NCI-H345 treated with DMSO at 0.1 percent for 48 hours (cell line): ENCODE data around the gene FBLN1.
A peak's percentile ranks its signal among the peaks of the same experiment; 100 is the strongest.

Experiments used
- DNase-seq: peaks from one replicate; lab custom pipeline; 2025; ENCODE audit not compliant: unreplicated experiment; lab: John Stamatoyannopoulos, UW

Gene FBLN1

DNA sequence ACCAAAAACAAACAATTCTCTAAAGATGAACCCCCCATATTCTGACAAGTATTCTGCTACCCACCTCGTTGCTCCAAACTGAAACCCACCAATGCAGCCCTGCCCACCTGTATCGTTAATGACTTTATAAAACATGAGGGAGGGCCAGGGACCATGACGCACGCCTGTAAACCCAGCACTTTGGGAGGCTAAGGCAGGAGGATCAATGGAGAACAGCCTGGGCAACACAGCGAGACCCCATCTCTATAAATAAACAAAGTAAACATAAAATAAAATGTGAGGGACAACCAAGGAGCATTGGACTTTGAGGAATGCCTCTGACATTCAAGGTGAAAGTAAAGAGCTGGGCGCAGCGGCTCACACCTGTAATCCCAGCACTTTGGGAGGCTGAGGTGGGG lies 129.2 kb downstream of the FBLN1 start:
- no peak for DNase-seq

DNA sequence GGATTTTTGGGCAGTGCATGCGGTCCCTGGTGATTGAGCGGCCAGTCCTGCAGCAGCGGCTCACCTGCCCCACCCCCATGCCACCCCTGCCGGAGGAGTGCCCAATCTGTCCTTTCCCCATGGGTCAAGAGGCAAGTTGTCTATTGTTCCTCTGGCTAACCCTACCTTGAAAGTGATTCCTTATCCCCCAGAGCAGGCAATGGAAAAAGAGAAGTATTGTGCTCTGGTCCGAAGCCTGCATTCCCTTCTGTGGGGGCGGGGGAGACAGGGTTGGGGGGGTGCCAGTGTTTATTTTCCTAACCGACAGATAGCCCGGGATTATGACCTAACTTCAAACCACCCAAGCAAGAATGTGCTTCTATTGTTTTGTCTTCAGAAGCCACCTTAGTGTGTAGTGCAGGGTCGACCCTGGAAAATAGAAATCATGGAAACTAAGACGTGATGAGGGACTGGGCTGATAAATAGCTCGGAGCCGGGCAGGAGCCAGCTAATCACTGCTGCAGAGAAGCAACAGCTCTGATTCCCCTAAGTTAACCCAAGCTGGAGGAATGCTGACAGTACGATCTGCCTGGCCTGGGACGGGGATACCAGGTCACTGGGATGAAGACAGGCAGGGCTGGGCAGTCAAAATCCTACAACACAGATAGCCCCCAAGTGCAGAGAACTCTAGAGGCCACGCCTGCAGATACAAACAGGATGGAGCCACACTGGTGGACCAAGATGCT lies 130.3 kb downstream of the FBLN1 start:
- no peak for DNase-seq

DNA sequence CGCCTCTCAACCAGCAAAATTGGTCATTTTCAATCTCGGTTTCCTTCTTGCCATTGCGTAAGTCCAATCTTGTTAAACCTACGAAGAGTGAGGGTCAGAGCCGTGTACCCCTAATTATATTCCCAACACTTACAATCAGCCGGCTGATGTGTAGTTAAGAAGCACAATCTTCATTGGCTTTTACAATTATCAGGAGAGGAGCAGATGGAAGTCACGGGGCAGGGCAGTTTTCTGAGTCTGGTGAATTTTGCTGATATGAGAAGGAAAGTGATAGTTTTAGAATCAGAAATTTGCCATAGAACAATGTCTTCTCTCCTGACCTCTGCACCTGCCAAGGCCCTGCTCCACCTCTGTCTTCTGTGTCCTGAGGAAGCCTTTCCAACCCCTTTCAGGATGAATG lies 134.0 kb downstream of the FBLN1 start:
- DNase-seq: no peak

DNA sequence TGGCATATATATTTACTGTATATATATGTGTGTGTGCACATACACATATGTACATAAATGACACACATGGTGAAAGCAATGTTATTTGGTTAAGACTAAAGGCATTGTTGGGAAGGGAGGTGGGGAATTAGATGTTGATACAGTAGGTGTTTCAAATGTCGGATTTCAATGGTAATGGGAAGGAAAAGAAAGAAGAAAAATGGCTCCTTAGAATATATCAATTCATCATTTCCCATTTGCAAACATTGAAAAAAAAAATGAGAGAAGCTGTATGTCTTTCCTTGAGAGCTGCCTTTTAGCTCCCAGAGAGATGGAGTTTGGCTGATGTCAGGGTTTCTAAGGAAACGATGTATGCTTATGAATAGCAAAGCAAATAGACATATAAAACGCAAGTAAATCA lies 135.5 kb downstream of the FBLN1 start:
- DNase-seq: no peak

DNA sequence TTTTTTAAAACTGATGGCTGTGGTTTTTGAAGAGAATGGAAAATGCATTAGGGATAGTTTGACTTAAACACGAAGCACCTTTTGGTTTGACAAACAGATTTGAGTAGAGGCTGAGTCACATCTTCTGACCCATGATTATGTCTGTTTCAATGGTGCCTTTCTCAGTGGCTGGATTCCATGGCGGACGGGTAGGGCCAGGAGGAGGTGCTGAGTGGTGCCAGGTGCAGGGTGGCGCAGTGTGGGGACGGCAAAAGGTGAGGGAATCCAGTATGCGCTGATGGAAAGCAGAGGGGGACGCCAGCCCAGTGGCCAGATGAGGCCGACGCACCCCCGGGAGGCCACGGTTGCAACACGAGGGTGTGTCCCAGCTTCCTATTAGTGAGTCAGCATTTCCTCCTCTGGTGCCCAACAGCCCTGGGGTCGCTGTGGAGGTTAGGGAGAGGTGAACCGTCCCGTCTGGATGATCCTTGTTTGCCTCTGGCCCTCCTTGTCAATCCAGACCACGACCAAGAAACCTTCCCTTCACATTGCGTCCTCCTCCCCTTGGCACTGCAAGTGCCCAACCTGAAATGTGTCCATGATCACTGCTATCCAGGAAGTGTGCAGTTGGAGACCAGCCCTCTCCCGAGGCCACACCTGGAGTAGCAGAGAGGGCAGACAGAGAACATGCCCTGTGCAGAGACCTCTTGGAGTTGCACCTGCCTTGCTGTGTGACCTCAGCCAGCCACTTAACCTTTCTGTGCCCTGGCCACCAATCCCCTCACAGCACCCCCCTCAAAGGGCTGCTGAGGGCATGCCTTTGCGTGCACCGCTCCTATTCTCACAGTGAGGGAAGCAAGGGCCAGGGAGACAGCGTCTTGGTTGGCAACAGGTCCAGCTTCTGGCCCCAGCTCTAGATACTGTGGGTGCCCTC lies 136.4 kb downstream of the FBLN1 start:
- DNase-seq: no peak

DNA sequence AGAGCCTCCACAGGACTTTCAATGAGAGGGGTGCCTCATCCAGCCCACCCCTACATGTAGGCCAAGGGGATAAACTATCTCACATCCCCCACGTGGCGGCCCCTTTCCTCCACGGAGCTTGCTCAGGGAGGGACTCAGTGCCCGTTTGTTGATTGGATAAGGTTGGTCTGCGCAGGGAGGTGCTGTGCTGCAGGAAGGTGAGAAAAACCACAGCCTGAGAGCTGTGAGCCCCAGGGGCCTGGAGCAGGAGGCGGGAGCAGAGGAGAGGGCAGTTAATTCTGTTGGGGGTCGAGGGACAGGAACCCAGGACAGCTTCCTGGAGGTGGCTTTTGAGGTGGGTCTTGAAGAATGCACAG lies 137.0 kb downstream of the FBLN1 start:
- no peak for DNase-seq

DNA sequence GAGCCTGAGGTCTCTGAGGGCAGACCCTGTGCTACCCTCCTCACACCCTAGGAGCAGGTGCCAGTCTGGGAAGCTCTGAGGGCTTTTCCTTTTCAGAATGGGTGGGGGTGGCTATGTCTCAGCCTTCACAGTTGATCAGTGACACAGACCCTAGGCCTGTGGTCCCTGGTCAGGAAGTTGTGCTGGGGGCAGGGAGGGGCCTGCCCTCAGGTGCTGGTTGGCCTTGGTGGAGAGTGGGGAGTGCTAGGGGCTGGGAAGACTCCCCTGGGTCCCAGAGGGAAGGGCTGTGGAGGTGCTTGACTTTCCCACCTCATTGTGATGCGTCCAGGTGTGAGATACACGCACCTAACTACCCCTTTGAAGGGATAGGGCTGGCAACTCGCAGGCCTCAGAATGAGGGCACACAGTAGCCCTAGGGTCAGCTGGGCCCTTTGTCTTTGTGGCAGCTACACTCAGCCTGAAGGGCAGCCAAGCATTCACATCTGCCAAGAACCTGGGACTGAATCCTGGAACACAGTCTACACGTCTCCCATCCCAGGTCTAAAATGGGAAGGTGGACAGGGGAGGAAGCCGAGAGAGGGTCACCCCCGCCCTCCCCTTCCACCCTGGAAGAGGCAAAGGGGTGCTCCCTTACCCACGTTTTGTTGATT lies 137.7 kb downstream of the FBLN1 start:
- no peak for DNase-seq

DNA sequence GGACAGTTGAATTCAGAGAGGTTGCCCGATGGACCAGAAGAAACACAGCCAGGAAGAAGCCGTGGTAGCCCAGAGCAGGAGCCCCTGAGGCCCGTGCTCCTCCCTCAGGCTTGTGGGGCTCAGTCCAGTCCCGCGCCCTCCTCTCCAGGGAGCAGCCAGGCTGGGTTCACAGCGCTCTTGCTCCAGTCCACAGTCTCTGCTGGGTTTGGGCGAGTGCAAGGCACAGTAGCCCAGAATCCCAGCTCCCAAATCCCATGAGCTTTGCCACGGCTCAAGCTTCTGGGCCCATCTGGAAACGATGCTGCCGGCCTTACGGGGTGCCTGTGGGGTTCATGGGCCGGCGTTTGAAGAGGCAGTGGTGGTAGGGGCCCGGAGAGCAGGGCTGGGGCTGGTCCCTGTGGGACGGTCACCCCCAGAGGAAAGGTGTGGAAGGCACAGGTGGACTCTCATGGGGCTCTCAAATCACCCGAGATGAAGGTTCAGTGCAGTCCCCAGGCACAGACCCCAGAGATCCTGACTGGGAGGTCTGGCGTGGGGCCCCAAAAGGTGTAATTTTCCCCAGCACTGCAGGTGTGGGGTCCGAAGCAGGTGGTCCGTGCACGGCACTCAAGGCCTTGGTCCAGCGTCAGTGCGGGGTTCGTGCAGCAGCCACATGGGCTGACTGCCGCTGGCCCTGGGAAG lies 138.4 kb downstream of the FBLN1 start:
- no peak for DNase-seq

DNA sequence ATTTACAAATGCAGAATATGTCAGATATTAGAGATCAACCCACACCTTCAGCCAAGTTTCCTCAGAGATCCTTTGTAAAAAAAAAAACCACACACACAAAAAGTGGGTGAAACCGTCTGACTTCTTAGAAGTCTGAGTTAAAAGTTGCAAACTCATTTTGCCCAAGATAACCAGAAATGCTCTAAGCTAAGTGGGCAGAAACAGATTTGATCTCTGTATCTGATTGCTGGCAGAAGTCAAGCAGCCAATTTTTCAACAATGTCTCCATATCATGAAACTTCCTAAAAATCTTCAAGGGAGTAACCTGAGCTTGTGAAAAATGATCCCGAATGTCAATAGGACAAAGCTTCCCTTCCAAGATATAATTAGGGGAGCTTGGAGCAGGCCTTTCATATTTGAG lies 140.3 kb downstream of the FBLN1 start:
- no peak for DNase-seq

DNA sequence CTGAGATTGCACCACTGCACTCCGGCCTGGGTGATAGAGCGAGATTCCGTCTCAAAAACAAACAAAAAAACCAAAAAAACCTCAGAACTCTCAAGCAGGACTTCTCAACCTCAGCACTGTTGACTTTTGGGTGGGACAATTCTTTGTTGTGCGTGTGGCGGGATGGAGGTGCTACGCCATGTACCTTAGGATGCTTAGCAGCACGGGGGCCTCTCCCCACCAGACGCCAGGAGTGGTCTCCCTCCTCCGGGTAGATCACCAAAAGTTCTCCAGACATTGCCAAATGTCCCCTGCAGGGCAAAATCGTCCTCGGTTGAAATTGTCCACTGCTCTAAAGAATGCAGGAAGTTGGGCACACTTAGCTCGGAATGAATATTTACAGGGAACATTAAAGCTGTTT lies 142.0 kb downstream of the FBLN1 start:
- DNase-seq: no peak

DNA sequence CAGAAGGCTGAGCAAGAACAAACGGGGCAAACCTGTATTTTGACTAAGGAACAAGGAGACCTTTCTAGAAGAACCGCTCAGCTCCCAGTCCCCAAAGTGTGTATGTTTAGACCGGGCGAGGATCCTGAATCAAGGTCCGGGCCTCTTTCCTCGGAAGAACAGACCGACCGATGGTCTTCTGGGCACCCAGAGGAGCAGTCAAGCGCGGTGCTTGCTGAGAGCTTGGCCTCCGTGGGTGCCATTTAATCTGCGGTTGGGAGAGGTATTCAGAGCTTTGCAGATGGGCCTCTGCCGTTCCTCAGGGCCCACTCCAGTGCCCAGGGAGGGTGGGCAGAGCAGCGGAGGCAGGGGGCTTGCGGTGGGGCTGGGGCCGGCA lies 142.5 kb downstream of the FBLN1 start:
- no peak for DNase-seq

DNA sequence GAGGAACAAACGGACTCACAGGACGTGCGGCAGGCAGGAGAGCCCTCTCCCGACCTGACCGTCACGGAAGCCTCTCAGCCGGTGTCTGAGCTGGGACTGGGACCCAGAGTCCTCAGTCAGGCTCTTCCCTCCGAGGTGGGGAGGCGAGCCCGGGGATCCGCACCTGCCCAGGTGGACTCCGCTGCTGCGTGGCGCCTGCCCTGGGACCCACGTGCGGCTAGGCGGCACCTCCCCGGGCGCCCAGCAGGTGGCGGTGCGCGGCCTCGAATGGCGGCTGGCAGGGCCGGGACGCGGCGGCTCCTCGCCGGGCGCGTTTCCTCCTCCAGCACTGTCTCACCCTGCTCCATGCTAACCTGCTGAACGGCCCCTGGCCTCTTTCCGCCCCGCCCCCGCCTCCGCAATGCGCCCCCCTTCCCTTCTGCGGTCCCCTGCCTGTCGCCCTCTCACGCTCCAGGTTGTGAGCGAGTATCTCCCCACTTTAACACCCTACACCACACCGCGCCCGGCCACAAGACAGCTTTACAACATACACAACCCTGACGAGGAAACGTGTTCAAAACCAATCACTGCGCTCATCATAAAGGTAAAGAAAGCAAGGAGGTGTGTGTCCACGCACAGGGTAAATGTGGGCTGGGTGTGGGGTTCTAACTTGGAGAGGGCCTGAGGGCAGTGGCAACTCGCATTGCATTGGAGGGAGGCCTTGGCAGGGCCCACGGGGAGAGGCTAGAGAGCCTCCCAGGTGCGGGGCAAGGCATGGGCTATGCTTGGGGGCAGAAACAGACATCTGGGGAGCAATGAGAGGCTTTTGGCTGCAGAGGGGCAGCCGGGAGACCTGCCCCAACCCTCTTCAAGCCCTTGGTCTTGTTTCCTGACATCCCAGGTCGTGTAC lies 143.1 kb downstream of the FBLN1 start:
- DNase-seq: peak; percentile 7

DNA sequence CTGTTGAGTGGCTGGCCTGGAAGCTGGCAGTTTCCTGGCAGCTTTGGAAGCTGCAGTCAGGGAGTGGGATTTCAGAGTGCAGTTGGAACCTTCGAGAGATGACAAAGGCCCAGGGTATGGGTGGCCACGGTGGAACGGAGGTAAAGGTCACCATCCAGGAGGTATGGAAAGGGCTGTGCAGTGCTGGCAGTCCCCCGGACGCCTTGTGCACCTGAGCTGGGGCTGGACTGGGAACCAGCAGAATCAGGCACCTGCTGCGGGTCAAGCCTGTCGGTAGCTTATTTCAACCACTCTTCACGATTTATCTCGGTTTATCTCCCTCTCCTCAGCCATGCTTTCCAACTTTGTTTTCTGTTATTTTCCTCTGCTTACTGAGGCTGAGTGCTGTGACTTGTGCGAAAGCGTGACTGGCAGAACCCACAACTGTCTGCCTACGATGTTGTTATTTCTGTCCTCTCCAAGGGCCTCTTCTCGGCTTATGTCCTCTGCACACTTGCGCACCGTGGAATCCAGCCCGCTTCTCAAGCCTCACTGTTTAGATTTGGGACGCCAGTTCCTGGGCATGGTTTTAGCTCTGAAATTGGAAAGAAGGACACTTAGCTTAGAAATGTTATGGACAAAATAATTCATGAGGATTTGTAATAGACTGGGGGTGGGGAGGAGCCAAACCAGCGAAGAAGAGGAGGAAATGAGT lies 145.0 kb downstream of the FBLN1 start:
- no peak for DNase-seq

DNA sequence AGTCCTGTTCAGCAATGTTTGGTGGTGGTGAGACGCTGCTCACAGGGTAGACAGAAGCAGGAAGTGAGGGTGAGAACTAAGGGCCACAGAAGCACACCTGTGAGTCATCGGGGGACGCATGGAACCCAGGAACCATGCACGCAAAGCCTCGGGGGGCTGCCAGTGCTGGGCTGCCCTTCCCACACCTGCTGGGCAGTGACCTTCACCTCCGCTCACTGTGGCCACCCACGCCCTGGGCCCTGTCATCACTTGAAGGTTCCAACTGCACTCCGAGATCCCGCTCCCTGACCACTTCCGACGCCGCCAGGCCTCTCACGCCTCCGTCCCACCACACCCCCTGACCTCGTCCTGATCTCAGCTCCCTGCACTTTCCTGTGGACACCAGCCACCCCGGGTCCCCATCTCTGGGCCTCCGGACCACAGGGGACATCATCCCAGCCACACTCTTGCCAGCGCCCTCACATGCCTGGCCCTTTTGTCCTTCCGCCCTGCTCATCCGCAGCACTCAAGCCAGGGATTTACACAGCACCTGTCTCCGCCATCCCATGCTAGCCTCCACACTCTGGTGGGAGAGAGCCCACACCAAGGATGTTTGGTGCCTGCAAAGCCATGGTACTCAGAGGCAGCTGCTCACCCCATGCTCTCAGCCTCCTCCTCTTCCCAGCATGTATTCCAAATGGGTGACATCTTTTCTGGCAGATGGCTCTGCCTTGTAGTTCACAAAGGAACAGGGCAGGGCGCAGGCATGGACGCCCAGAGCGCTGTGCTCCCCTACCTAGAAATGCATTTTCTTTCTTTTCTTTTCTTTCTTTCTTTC lies 145.8 kb downstream of the FBLN1 start:
- peak; percentile 3 for DNase-seq

DNA sequence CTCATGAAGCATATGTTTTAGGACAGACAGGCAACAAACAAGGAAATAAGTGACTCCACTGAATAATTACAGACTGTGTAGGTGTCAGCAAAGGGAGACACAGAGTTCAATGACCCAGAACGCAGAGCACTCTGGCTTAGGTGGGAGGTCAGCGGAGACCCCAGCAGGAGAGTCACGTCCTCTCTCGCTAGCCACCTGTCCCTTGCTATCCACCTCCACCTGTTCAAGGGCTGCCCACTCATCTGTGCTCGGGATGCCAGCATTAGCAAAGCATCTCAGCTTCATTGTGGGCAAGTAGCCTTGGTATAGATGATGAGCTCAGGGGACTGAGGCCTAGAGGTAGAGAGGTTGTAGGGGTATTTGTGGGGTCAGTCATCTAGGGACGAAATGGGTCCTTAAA lies 147.1 kb downstream of the FBLN1 start:
- no peak for DNase-seq

DNA sequence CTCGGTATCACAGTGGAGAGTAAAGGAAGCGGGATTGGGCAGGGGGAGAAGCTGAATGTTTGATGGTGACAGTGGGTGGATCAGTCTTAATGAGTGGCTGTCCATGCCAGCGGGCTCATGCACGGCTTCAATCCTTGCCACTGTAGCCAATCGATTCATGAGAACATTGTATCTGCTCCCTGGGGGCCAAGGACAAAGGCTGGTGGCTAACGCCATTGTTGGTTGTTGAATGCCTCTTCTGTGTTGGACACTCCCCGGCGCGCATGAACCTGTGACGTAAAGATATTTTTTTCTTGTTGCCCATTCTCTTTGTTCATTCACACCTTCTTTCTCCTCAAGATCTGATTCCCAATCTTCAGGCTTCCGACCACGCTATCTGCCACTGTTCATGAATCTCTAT lies 148.0 kb downstream of the FBLN1 start:
- no peak for DNase-seq
